ENCODE measurements around the gene LRRN4CL. TPM values are rescaled to one million over a fixed set of nuclear protein-coding genes. Genes with fewer than 3 reads are reported as not detected.
A peak's percentile ranks its signal among the peaks of the same experiment; 100 is the strongest.

LRRN4CL gene
- total RNA-seq, 1 donor from 2014 or later = 1.8 TPM

GRCh38 chr11:62667460-62667859, 21.9 kb downstream of the LRRN4CL start:
- Mint-ChIP-seq H3K4me1 (ENCODE audit: low read depth, unreplicated experiment) (peaks cover 13% of the 10 kb centered on the region), H3K4me3 (ENCODE audit: unreplicated experiment) (peak overlapping the region; percentile 96), H3K27ac (ENCODE audit: unreplicated experiment) (no peak overlapping the region), H3K9me3 (ENCODE audit: unreplicated experiment) (peaks cover 13% of the 10 kb centered on the region), H3K27me3 (ENCODE audit: unreplicated experiment) (peaks cover 9% of the 10 kb centered on the region), H3K36me3 (ENCODE audit: unreplicated experiment) (no peaks in the 10 kb centered on the region)
- TF ChIP-seq, protein P1, sequence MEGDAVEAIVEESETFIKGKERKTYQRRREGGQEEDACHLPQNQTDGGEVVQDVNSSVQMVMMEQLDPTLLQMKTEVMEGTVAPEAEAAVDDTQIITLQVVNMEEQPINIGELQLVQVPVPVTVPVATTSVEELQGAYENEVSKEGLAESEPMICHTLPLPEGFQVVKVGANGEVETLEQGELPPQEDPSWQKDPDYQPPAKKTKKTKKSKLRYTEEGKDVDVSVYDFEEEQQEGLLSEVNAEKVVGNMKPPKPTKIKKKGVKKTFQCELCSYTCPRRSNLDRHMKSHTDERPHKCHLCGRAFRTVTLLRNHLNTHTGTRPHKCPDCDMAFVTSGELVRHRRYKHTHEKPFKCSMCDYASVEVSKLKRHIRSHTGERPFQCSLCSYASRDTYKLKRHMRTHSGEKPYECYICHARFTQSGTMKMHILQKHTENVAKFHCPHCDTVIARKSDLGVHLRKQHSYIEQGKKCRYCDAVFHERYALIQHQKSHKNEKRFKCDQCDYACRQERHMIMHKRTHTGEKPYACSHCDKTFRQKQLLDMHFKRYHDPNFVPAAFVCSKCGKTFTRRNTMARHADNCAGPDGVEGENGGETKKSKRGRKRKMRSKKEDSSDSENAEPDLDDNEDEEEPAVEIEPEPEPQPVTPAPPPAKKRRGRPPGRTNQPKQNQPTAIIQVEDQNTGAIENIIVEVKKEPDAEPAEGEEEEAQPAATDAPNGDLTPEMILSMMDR (IDR thresholded peaks at IDR 0.05; ENCODE audit: partially characterized antibody, unreplicated experiment) = no peak
- DNase-seq = no peak

DNA sequence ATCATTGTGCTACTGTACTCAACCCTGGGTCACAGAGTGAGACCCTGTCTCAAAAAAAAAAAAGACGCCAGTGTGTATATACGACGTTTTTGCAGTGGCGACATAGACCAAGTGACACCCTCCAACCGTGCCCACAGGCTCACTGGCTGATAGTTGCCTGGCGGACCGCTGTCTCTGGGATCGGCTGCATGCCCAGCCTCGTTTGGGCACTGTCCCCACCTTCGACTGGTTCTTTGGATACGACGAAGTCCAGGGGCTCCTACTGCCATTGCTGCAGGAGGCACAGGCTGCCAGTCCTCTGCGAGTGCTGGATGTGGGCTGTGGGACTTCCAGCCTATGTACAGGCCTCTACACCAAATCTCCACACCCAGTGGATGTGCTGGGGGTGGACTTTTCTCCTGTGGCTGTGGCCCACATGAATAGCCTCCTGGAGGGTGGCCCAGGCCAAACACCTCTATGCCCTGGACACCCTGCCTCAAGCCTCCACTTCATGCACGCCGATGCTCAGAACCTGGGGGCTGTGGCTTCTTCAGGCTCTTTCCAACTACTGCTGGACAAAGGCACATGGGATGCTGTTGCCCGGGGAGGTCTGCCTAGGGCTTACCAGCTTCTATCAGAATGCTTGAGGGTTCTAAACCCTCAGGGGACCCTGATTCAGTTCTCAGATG, 22.9 kb downstream of the LRRN4CL start:
- H3K4me1 Mint-ChIP-seq (ENCODE audit: low read depth, unreplicated experiment) = peaks cover 13% of the 10 kb centered on the region
- H3K27ac Mint-ChIP-seq (ENCODE audit: unreplicated experiment) = peak overlapping the region; percentile 59
- H3K9me3 Mint-ChIP-seq (ENCODE audit: unreplicated experiment) = peaks cover 13% of the 10 kb centered on the region
- TF ChIP-seq, protein P1 (IDR thresholded peaks at IDR 0.05; ENCODE audit: partially characterized antibody, unreplicated experiment) = no peak
- peak overlapping the region; percentile 96 for H3K4me3 Mint-ChIP-seq (ENCODE audit: unreplicated experiment)
- no peaks in the 10 kb centered on the region for H3K36me3 Mint-ChIP-seq (ENCODE audit: unreplicated experiment)
- H3K27me3 Mint-ChIP-seq (ENCODE audit: unreplicated experiment) = peaks cover 7% of the 10 kb centered on the region
- DNase-seq = no peak

GRCh38 chr11:62665599-62666258, 23.6 kb downstream of the LRRN4CL start:
- peak; percentile 50 for DNase-seq
- Mint-ChIP-seq H3K27ac (ENCODE audit: unreplicated experiment) (peak overlapping the region; percentile 94), H3K9me3 (ENCODE audit: unreplicated experiment) (peaks cover 13% of the 10 kb centered on the region), H3K4me3 (ENCODE audit: unreplicated experiment) (peak overlapping the region; percentile 96), H3K27me3 (ENCODE audit: unreplicated experiment) (peaks cover 4% of the 10 kb centered on the region), H3K36me3 (ENCODE audit: unreplicated experiment) (no peaks in the 10 kb centered on the region), H3K4me1 (ENCODE audit: low read depth, unreplicated experiment) (peaks cover 10% of the 10 kb centered on the region)
- TF ChIP-seq, protein P1 (IDR thresholded peaks at IDR 0.05; ENCODE audit: partially characterized antibody, unreplicated experiment) = no peak

- Mint-ChIP-seq H3K36me3 (ENCODE audit: unreplicated experiment) (no peaks in the 10 kb centered on the region), H3K4me3 (ENCODE audit: unreplicated experiment) (peak within 1 kb of the TSS; percentile 96), H3K9me3 (ENCODE audit: unreplicated experiment) (peaks cover 13% of the 10 kb centered on the region), H3K27ac (ENCODE audit: unreplicated experiment) (peak within 1 kb of the TSS; percentile 94), H3K4me1 (ENCODE audit: low read depth, unreplicated experiment) (peaks cover 10% of the 10 kb centered on the region), H3K27me3 (ENCODE audit: unreplicated experiment) (peaks cover 4% of the 10 kb centered on the region)
- TF ChIP-seq, protein P1 (IDR thresholded peaks at IDR 0.05; ENCODE audit: partially characterized antibody, unreplicated experiment) = no peak
- DNase-seq = peak; percentile 97
These were observed 24.2 kb downstream of the LRRN4CL start, which contains the start of the genes C11orf98 and CSKMT for GRCh38 chr11:62665075-62665598. C11orf98 (minus strand) TSS chr11:62665210; CDS start chr11:62665169, 41 bp downstream. CSKMT (plus strand) TSS chr11:62665312; CDS start chr11:62665880, 568 bp downstream.
